Stimulated activated CD8-positive, alpha-beta memory T cell treated with anti-CD3 and anti-CD28 coated beads, Interleukin-7, amount 100 ng/mL, for 1 hour (primary cell): ENCODE data around the gene CDK5R1.
A peak's percentile ranks its signal among the peaks of the same experiment; 100 is the strongest.
"Not testable (repeated sequence)": the region's sequence is repeated elsewhere in the genome, so short reads cannot be mapped to it uniquely, and the experiment has no call there.

Source experiments
- DNase-seq, 2 donors: peaks; one replicate each; pipeline ENCODE4 v3.0.0-alpha.2; 2020; ENCODE audit warnings: low read depth in 2 of 2

Gene CDK5R1

GRCh38 chr17:32486701-32487472 is at the start of gene CDK5R1:
TSS of gene CDK5R1 (plus strand) at chr17:32486993. CDS start at chr17:32487621, 628 bp downstream.
- DNase-seq, result peak in 1 of 2 donors; percentile 43

GRCh38 chr17:32440722-32441121 is 46.1 kb upstream of the CDK5R1 start:
- no peak for DNase-seq

- DNase-seq, result no peak
Observed at GRCh38 chr17:32441886-32442285, 44.9 kb upstream of the CDK5R1 start.

- DNase-seq, result no peak
Observed at GRCh38 chr17:32443827-32444300, 42.9 kb upstream of the CDK5R1 start.

- DNase-seq, result peak; percentile 96 to 97
Observed at GRCh38 chr17:32444301-32445073, 42.3 kb upstream of the CDK5R1 start, which contains the start of gene PSMD11. TSS of gene PSMD11 (plus strand) at chr17:32444510. CDS start at chr17:32444524, 14 bp downstream.

GRCh38 chr17:32445074-32445415 is 41.7 kb upstream of the CDK5R1 start:
- no peak for DNase-seq

- no peak for DNase-seq
Observed at GRCh38 chr17:32445497-32445896, 41.3 kb upstream of the CDK5R1 start.

GRCh38 chr17:32445971-32446370 is 40.8 kb upstream of the CDK5R1 start:
- no peak for DNase-seq

- no peak for DNase-seq
Observed at GRCh38 chr17:32446949-32447348, 39.8 kb upstream of the CDK5R1 start.

- no peak for DNase-seq
Observed at GRCh38 chr17:32449963-32450362, 36.8 kb upstream of the CDK5R1 start.

- not testable (repeated sequence) for DNase-seq
Observed at GRCh38 chr17:32450379-32450778, 36.4 kb upstream of the CDK5R1 start.

- no peak for DNase-seq
Observed at GRCh38 chr17:32451879-32452278, 34.9 kb upstream of the CDK5R1 start.

GRCh38 chr17:32452281-32452680 is 34.5 kb upstream of the CDK5R1 start:
- DNase-seq, result no peak

- no peak for DNase-seq
Observed at GRCh38 chr17:32453370-32453769, 33.4 kb upstream of the CDK5R1 start.

GRCh38 chr17:32458371-32458770 is 28.4 kb upstream of the CDK5R1 start:
- no peak for DNase-seq

GRCh38 chr17:32460054-32460453 is 26.7 kb upstream of the CDK5R1 start:
- DNase-seq, result no peak

GRCh38 chr17:32461498-32461852 is 25.3 kb upstream of the CDK5R1 start:
- no peak for DNase-seq

- peak in 1 of 2 donors; percentile 43 for DNase-seq
Observed at GRCh38 chr17:32461853-32462617, 24.8 kb upstream of the CDK5R1 start.

GRCh38 chr17:32463304-32463703 is 23.5 kb upstream of the CDK5R1 start:
- DNase-seq, result no peak

- DNase-seq, result no peak
Observed at GRCh38 chr17:32464374-32464773, 22.4 kb upstream of the CDK5R1 start.

- no peak for DNase-seq
Observed at GRCh38 chr17:32467949-32468348, 18.8 kb upstream of the CDK5R1 start.
